Gastroesophageal sphincter (tissue), 3 donors: ENCODE results near the gene ST7.

Experiments used
- CTCF ChIP-seq, 4 experiments: fragments of 200-600 bp in 2 of 4; fragments of 450-650 bp in 2 of 4; sonication (generic) in 1 of 4; IDR thresholded peaks; one replicate each; pipeline ENCODE4 v1.5.1; 2017 to 2019; ENCODE audit warnings: antibody characterized with exemption in 4 of 4, mild to moderate bottlenecking in 2 of 4, moderate library complexity in 2 of 4
- EP300 ChIP-seq: sonication (generic); formaldehyde crosslinking; IDR thresholded peaks from one replicate; pipeline ENCODE4 v1.6.1; 2017; ENCODE audit warnings: antibody characterized with exemption, mild to moderate bottlenecking
- POLR2AphosphoS5 ChIP-seq: sonication (generic); formaldehyde crosslinking; IDR thresholded peaks from one replicate; pipeline ENCODE4 v1.6.1; 2017; ENCODE audit warnings: antibody characterized with exemption

GRCh38 chr7:117192108-117192507 is 238.8 kb downstream of the ST7 start:
- TF ChIP-seq EP300: no peak
- no peak for TF ChIP-seq CTCF (IDR thresholded peaks at IDR 0.05)
- no peak for TF ChIP-seq POLR2AphosphoS5
